Hepatic stellate cell (primary cell): Measurements from ENCODE around the gene MED26.
A peak's percentile ranks its signal among the peaks of the same experiment; 100 is the strongest.

Source experiments
- DNase-seq: peaks from one replicate; pipeline ENCODE4 v3.0.0; 2011; ENCODE audit warnings: low spot score

MED26 gene

DNA sequence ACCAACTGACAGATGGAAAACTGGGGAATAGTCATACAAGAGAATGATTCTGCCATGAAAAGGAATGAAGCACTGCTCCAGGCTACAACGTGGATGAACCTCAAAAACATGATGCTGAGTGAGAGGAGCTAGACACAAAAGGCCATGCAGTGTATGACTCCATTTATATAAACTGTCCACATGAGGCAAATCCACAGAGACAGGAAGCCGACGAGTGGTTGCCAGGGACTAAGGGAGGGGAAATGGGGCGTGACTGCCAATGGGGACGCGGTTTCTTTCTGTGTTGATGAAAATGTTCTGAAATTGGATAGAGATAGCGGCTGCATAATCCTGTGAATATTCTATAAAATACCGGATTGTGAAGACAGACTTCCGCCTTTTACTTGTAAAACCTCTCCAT is 21.7 kb upstream of the MED26 start:
- no peak for DNase-seq

- no peak for DNase-seq
These were observed 17.1 kb upstream of the MED26 start for GRCh38 chr19:16645140-16645539.

GRCh38 chr19:16641695-16642094 is 13.7 kb upstream of the MED26 start:
- DNase-seq: no peak

GRCh38 chr19:16640951-16641350 is 12.9 kb upstream of the MED26 start:
- DNase-seq: no peak

GRCh38 chr19:16638666-16639065 is 10.7 kb upstream of the MED26 start:
- DNase-seq: no peak

GRCh38 chr19:16637535-16637934 is 9.5 kb upstream of the MED26 start:
- DNase-seq: no peak

DNA sequence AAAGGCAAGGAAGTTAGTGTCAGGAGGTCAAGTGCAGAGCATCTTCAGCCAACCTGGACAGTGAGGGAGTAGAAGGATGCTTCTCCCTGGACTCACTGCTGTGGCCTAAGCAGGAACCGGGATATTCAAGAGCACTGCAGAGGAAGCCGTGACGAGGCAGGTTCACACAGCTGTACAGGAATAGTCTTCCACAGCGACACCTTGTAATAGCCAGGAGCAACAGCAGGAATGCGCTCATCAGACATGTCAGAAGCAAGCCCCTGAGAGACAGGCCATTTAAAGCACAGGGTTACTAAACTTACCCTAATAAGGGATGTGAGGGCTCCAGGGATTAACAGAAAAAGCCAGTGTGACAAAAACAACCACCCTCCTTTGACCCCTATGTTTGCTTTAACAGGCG is 3.5 kb upstream of the MED26 start:
- DNase-seq: no peak

- no peak for DNase-seq
These were observed 1.1 kb upstream of the MED26 start for GRCh38 chr19:16628984-16629691.

GRCh38 chr19:16627928-16628182 is 149 bp downstream of the MED26 start:
- no peak for DNase-seq

DNA sequence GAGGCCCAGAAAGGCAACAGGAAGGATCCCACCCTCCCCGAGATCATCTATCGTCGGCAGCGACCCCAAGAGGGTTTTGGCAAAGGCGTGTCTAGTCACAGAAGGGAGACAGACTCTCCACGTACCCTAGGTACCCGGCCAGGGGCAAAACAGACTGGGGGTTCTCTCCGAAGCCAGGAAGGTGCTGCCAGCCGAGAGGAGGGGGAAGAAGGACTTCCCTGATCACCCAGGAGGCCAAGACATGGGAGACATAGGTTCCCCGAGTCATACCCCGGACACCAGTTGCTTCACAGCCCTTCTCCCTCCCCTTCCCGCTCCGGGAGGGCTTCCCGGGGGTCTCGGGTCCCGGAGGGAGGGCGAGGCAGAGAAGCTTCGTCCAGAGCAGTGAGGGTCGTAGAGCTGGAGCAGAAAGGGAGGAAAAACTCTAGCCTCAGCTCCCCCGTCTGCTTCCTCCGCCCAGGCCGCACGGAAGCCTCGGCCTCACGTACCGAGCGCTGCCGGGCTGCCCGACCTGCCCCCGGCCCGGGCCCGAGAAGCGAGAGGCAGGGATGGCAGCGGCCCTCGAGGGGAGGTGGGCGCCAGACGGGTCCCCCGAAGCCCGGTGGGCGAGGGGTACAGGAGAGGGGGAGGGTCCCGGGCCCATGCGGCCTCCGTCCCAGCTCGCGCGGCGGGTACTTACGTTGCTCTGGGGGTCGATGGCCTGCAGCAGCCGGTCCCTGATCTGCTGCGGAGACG is 644 bp downstream of the MED26 start:
- DNase-seq: peak; percentile 33

DNA sequence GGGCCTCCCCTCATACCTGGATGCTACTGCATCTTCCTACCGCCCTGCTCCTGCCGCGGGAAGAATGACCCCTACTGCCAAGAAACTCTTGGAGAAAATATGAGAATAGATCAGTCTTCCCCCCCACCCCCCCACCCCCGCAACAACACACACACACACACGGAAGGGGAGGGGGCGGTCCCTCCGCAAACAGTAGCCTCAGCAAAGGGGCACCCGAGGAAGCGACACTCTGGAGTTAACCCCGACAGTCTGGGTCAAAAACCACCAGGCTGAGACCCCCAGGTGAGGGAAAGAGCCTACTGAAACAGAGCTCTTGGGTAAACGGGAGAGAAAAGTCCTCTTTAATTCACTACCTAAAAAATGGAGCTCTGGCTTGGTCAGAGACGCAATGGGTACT is 1.2 kb downstream of the MED26 start:
- no peak for DNase-seq

DNA sequence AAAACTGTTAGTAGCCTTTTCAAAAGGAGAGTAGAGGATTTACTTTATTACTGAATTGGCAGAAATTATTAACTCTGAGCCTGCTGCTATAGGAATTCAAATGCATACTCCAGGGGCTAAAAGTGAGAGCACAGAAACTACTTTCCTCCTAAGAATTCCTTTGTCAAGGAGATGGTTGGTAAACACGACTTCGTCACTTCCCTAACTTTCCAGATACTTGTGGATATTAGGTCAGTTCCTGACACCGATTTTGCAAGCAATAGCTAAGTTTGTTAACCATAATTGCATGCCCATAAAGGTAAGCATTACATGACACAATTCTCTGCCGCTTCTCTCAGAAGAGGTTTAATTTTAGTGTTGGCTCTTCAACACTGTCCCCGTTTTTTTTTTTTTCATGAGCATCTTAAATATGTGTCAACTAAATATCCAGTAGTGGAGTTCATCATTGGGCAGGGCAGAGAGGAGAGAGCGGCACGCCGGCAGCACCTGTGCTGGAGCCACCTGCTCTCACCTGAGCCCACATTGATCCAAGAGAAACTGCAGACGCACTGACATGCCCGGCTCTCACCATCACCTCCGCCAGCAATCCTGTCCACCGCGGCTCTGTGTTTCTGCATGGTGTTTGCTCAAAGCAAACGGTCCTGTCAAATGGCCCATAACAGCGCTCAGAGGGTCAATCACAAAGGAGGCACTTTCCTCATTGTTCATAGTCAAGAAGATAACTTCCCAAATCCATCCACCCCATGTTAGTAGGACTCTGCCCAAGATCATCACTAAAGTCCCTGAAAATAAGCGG is 2.6 kb downstream of the MED26 start:
- DNase-seq: no peak

- no peak for DNase-seq
These were observed 3.8 kb downstream of the MED26 start for GRCh38 chr19:16624236-16624635.

DNA sequence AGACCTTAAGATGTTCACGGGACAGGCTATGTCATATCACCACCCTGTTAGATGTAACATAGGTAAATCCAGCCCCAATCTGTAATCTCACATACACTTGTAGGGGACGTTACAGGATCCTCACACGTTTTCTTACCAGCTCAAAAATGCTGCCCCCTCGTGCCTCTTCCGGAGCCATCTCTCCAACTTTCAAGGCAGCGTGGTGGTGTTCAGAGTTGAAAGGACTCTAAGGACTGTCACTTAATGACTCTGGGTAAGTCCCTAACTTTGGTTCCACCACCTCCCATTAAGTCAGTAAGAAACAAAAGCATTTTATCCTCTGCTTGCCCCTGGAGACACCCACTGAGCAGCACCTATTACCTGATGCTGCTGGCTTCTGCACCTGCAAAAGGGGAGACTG is 4.4 kb downstream of the MED26 start:
- DNase-seq: no peak

GRCh38 chr19:16623066-16623465 is 4.9 kb downstream of the MED26 start:
- DNase-seq: no peak

GRCh38 chr19:16621165-16621800 is 6.7 kb downstream of the MED26 start:
- DNase-seq: no peak

DNA sequence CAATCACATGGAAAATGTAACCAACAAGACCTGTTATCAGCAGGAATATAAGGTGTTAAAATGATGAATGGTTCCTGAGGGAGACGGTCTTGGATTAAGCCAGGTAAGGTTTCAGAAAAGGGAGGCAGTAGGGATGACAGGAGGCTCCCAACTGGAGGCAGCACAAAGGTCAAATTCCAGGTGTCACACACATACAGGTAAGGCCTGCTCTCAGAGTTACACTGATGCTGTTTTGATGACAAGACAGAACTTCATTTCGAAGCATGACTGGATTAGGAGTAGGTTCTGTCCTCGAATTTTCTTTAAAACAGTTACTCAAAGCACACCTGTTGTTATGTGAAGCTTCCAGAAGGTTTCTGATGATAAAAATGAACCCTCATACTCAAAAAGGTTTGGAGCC is 7.4 kb downstream of the MED26 start:
- no peak for DNase-seq

GRCh38 chr19:16620018-16620417 is 8.0 kb downstream of the MED26 start:
- no peak for DNase-seq

- DNase-seq: no peak
These were observed 8.5 kb downstream of the MED26 start for GRCh38 chr19:16619457-16619856.

DNA sequence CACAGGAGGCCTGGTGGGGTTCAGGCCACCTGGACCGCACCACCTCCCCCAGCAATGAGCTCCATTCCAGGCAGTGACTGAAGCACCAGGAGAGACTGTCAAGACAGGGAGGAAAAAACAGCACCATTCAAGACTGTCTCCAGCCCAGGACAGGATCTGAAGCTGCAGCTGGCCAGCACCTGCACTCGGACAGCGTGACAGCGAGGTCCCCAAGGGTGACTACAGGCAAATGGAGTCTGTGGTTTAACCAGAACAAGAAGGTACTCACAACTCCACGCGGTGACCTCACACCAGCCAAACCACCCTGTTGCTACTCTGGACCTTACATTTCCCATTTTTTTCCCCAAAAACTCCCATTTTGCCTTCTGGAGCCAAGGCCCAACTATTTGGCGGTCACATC is 9.8 kb downstream of the MED26 start:
- DNase-seq: no peak

DNA sequence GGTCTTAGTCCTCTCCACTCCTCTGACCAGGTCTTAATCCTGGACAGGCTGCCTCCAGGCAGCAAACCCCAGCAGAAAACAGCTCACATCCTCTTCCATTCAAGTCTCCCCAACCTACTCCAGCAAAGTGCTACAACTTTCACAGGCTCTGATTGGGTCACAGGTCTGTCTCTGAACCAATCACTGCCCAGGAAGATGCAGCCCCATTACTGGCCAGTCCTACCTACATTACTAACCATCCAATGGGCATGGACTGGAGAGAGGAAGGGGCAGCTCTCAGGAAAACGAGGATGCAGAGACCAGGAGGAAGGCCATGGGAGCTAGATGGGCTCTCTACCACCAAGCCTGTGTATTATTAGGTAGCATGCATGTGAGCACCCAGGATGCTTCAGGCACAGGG is 12.2 kb downstream of the MED26 start:
- no peak for DNase-seq

DNA sequence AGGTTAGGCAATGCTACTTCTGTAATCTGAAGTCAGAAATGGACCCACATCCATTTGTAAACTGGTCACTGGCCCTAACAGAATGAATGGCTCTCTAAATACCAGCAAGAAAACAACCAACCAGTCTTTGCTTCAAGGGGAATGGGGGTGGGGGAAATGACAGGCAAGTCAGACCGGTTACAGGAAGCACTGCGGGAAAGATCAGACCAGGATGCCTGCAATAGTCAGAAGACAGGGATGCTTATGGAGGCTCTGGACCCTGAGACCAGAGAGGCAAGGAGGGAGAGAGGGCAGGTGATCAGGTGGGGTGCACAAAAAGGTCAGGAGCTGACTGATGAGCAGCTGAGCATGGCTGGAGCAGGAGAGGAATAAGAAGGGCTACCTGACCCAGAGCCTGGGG is 13.1 kb downstream of the MED26 start:
- DNase-seq: no peak

DNA sequence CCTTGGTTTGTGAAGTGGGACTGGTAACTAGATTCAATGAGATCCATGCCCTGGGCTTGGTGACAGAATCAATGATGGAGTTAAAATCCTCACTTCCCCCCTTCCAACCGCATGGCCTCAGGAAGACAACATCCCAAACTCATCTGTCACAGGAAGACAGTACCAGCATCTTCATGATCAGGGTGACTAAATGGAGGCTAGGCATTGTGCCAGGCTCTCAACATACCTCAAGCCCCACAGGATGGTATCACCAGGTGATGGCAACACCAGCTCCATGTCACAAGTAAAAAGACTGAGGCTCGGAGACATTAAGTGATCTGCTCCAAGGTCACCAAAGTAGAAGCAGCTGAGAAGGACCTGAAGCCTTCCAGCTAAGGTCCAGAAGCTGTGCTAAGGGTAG is 14.2 kb downstream of the MED26 start:
- DNase-seq: no peak
